ENCODE measurements around the gene ICAM3. TPM values are rescaled to one million over a fixed set of nuclear protein-coding genes. Genes with fewer than 3 reads are reported as not detected.

ICAM3 gene
- total and polyA plus RNA-seq, 10 of the 15 experiments (the other 5 are each of a cell fraction or from before 2014, with no cell fraction given) = 5.5 to 152 (median 90.7) TPM

DNA sequence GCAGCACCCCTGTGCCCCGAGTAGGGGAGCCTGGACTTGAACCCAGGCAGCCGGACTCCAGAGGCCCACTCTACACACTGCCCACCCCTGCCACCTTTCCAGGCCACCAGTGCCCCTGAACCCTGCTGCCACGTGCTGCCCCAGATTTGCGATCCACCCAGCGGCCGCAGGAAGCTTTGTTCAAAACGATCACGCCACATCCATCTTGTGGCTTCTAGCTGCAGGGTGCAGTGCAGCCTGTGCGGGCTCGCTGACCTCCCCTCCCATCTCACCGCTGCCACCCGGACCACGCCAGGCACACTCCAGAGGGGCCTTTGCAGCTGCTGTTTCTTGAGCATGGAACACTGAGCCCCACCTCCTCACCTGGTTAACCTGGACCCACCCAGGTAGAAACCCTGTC is 9.9 kb downstream of the ICAM3 start:
- POLR2A ChIA-PET = interaction anchor here (0.8 kb wide), 1 partner anchor 58 kb away, joined by 3 read pairs; no protein-coding TSS in a partner anchor
- H3K27me3 ChIP-seq (replicated peaks in 1 of 2; ENCODE audit: control insufficient read depth in 2 of 2, insufficient read depth in 2 of 2, low read length in 1 of 2) = no peaks in the 10 kb centered on the region
- H2AFZ ChIP-seq (ENCODE audit: control insufficient read depth, low read depth, low read length) = no peak overlapping the region
- H3K27ac ChIP-seq (ENCODE audit: control insufficient read depth, insufficient read depth) = no peak overlapping the region
- no peaks in the 10 kb centered on the region for H4K20me1 ChIP-seq (ENCODE audit: control insufficient read depth, insufficient read depth)
- BruUV-seq (replicated peaks) = no TSS peak
- no peak overlapping the region for H3K9ac ChIP-seq (ENCODE audit: control insufficient read depth, insufficient read depth, low read length)
- intact Hi-C loops (cut with micrococcal nuclease; ENCODE audit: unreplicated experiment) = no loop called here
- peaks cover 14% of the 10 kb centered on the region for H3K4me1 ChIP-seq (ENCODE audit: control insufficient read depth, insufficient read depth, low read length)
- H3K4me3 ChIP-seq = no peak overlapping the region
- peaks cover 22 to 35% of the 10 kb centered on the region in 2 experiments for H3K36me3 ChIP-seq (ENCODE audit: control insufficient read depth in 2 of 2, insufficient read depth in 2 of 2, low read length in 1 of 2)
- peaks cover 34% of the 10 kb centered on the region for H3K79me2 ChIP-seq (ENCODE audit: control insufficient read depth, insufficient read depth, low read length)
- DNase-seq (ENCODE audit: low read depth, low spot score) (no peak), ATAC-seq (no peak), FAIRE-seq (no peak)
- TF ChIP-seq E2F4 (IDR thresholded peaks at IDR 0.05; ENCODE audit: low read depth, low read length) (no peak), MTA2 (IDR thresholded peaks at IDR 0.05; ENCODE audit: low read depth) (no peak), JUND (IDR thresholded peaks at IDR 0.05; ENCODE audit: low read depth, low read length) (no peak)
- TF ChIP-seq, protein P1, sequence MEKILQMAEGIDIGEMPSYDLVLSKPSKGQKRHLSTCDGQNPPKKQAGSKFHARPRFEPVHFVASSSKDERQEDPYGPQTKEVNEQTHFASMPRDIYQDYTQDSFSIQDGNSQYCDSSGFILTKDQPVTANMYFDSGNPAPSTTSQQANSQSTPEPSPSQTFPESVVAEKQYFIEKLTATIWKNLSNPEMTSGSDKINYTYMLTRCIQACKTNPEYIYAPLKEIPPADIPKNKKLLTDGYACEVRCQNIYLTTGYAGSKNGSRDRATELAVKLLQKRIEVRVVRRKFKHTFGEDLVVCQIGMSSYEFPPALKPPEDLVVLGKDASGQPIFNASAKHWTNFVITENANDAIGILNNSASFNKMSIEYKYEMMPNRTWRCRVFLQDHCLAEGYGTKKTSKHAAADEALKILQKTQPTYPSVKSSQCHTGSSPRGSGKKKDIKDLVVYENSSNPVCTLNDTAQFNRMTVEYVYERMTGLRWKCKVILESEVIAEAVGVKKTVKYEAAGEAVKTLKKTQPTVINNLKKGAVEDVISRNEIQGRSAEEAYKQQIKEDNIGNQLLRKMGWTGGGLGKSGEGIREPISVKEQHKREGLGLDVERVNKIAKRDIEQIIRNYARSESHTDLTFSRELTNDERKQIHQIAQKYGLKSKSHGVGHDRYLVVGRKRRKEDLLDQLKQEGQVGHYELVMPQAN (conservative IDR thresholded peaks at IDR 0.05) = no peak
- TF ChIP-seq, protein P2, sequence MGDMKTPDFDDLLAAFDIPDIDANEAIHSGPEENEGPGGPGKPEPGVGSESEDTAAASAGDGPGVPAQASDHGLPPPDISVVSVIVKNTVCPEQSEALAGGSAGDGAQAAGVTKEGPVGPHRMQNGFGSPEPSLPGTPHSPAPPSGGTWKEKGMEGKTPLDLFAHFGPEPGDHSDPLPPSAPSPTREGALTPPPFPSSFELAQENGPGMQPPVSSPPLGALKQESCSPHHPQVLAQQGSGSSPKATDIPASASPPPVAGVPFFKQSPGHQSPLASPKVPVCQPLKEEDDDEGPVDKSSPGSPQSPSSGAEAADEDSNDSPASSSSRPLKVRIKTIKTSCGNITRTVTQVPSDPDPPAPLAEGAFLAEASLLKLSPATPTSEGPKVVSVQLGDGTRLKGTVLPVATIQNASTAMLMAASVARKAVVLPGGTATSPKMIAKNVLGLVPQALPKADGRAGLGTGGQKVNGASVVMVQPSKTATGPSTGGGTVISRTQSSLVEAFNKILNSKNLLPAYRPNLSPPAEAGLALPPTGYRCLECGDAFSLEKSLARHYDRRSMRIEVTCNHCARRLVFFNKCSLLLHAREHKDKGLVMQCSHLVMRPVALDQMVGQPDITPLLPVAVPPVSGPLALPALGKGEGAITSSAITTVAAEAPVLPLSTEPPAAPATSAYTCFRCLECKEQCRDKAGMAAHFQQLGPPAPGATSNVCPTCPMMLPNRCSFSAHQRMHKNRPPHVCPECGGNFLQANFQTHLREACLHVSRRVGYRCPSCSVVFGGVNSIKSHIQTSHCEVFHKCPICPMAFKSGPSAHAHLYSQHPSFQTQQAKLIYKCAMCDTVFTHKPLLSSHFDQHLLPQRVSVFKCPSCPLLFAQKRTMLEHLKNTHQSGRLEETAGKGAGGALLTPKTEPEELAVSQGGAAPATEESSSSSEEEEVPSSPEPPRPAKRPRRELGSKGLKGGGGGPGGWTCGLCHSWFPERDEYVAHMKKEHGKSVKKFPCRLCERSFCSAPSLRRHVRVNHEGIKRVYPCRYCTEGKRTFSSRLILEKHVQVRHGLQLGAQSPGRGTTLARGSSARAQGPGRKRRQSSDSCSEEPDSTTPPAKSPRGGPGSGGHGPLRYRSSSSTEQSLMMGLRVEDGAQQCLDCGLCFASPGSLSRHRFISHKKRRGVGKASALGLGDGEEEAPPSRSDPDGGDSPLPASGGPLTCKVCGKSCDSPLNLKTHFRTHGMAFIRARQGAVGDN (IDR thresholded peaks at IDR 0.05) = no peak
- SMC1A ChIA-PET (ENCODE audit: uncharacterized antibody, unreplicated experiment) = no interaction called here
- in situ Hi-C loops (cut with MboI) = no loop called here
- H3K4me2 ChIP-seq (ENCODE audit: control insufficient read depth, insufficient read depth) = no peak overlapping the region
- H3K9me3 ChIP-seq (replicated peaks; ENCODE audit: control insufficient read depth, insufficient read depth, low read length) = no peaks in the 10 kb centered on the region
- RAD21 ChIA-PET (ENCODE audit: unreplicated experiment) = interaction anchor here (1.3 to 1.4 kb wide), 2 partner anchors 59 to 60 kb away, joined by 4 to 7 read pairs; no protein-coding TSS in a partner anchor
- WGBS (ENCODE audit: insufficient coverage, insufficient replicate concordance, low lambda C conversion rate, missing lambda C conversion rate) = 96% methylated on average over 13 of the region's 13 CpGs
- CTCF ChIA-PET = no interaction called here
